ENCODE results near the gene NLRP11.

Gene NLRP11

DNA sequence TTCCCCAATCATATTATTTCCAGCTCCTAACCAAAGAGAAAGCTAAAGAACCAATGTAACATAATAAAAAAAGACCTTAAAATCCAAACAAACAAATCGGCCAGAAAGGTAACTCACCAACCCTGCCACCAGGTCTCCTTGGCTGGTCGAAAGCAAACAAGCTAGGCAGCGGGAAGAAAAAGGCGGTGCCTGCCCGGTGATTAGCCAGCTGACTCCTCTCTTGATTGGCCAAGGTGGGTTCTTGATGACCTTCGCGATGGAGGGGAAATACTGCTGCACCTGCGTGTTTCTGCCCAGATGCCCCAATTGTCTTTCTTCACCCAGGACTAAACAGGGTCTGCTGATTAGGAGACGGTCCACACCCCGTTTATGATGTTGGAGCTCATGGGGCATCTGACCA is at the start of gene NLRP11:
Gene NLRP11, minus strand, starts transcription at position 154 of the 400 bp plus-strand sequence. CDS start 13,825 bp downstream, outside the sequence.
- no peak for DNase-seq (ENCODE audit: insufficient read length, low spot score)
- FAIRE-seq = no peak
- TF ChIP-seq, protein P1, sequence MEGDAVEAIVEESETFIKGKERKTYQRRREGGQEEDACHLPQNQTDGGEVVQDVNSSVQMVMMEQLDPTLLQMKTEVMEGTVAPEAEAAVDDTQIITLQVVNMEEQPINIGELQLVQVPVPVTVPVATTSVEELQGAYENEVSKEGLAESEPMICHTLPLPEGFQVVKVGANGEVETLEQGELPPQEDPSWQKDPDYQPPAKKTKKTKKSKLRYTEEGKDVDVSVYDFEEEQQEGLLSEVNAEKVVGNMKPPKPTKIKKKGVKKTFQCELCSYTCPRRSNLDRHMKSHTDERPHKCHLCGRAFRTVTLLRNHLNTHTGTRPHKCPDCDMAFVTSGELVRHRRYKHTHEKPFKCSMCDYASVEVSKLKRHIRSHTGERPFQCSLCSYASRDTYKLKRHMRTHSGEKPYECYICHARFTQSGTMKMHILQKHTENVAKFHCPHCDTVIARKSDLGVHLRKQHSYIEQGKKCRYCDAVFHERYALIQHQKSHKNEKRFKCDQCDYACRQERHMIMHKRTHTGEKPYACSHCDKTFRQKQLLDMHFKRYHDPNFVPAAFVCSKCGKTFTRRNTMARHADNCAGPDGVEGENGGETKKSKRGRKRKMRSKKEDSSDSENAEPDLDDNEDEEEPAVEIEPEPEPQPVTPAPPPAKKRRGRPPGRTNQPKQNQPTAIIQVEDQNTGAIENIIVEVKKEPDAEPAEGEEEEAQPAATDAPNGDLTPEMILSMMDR (IDR thresholded peaks at IDR 0.05; ENCODE audit: insufficient read depth, missing control alignments) = no peak

DNA sequence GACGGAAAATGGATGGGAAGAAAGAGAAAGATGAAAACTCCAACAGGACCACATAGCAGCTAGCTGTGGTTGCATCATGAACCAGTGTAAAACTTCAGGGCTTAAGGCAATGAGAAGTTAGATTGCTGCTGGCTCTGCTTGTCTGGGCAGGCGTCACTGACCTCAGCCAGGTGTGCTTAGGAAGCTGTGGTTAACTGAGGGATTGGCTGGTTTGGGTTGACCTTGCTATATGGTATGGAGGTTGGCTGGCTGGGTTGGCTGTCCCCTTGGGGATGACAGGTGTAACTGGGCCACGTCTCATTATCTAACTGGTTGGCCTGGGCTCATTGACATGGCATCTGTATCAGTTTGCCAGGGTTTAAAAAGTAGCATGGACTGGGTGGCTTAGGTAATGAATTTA is 45.4 kb upstream of the NLRP11 start:
- DNase-seq (ENCODE audit: insufficient read length, low spot score) = no peak
- FAIRE-seq = no peak

DNA sequence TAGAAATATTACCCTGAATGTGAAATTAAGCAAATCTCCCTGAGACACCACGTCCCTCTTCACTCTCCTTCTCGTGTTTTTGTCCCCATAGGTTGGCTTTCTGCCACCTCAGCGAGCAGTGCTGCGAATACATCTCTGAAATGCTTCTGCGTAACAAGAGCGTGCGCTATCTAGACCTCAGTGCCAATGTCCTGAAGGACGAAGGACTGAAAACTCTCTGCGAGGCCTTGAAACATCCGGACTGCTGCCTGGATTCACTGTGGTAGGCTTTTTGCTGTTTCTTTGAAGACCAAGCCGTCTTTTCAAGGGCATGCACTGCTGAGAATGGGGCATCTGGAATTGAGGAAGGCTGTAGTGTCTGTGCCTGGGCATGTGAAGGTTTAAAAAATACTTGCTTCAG is 38.9 kb upstream of the NLRP11 start:
- TF ChIP-seq, protein P1 (IDR thresholded peaks at IDR 0.05; ENCODE audit: insufficient read depth, missing control alignments) = no peak
- DNase-seq (ENCODE audit: insufficient read length, low spot score) (no peak), FAIRE-seq (no peak)

More for the DNA sequence above, 45.4 kb upstream of the NLRP11 start:
- TF ChIP-seq, protein P1 (IDR thresholded peaks at IDR 0.05; ENCODE audit: insufficient read depth, missing control alignments) = no peak

DNA sequence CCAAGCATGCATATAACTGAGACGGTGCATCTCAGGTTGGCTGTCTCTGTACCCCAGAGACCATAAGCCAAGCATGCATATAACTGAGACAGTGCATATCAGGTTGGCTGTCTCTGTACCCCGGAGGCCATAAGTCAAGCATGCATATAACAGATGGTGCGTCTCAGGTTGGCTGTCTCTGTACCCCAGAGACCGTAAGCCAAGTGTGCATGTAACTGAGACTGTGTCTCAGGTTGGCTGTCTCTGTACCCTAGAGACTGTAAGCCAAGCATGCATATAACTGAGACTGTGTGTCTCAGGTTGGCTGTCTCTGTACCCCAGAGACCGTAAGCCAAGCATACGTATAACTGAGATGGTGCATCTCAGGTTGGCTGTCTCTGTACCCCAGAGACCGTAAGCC is 35.3 kb upstream of the NLRP11 start:
- TF ChIP-seq, protein P1 (IDR thresholded peaks at IDR 0.05; ENCODE audit: insufficient read depth, missing control alignments) = no peak
- DNase-seq (ENCODE audit: insufficient read length, low spot score) (no peak), FAIRE-seq (no peak)

- FAIRE-seq (no peak), DNase-seq (ENCODE audit: insufficient read length, low spot score) (no peak)
- TF ChIP-seq, protein P1 (IDR thresholded peaks at IDR 0.05; ENCODE audit: insufficient read depth, missing control alignments) = no peak
Observed at GRCh38 chr19:55866521-55866920, 34.7 kb upstream of the NLRP11 start.

DNA sequence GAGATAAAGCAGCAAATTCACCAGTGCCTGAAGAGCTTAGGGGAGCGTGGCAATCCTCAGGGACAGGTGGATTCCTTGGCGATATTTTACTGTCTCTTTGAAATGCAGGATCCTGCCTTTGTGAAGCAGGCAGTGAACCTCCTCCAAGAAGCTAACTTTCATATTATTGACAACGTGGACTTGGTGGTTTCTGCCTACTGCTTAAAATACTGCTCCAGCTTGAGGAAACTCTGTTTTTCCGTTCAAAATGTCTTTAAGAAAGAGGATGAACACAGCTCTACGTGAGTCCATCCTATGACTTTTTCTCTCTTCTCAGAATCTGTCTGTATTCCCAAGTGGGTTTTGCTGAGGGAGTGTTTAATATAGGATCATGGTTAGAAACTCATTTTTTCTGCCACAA is 27.2 kb upstream of the NLRP11 start:
- FAIRE-seq = no peak
- TF ChIP-seq, protein P1 (IDR thresholded peaks at IDR 0.05; ENCODE audit: insufficient read depth, missing control alignments) = no peak
- DNase-seq (ENCODE audit: insufficient read length, low spot score) = no peak

- DNase-seq (ENCODE audit: insufficient read length, low spot score) = no peak
- TF ChIP-seq, protein P1 (IDR thresholded peaks at IDR 0.05; ENCODE audit: insufficient read depth, missing control alignments) = no peak
- no peak for FAIRE-seq
Observed at GRCh38 chr19:55858401-55858800, 26.6 kb upstream of the NLRP11 start.
